Activated naive CD8-positive, alpha-beta T cell (primary cell): ENCODE data around the gene GNRHR.

Experiments
- H3K27ac Mint-ChIP-seq: one replicate; pipeline ENCODE4 v1.8.0; 2021; ENCODE audit warnings: mixed read lengths
- H3K27me3 Mint-ChIP-seq: one replicate; pipeline ENCODE4 v1.8.0; 2021; ENCODE audit warnings: mixed read lengths
- H3K36me3 Mint-ChIP-seq: one replicate; pipeline ENCODE4 v1.8.0; 2021; ENCODE audit warnings: mixed read lengths
- H3K4me1 Mint-ChIP-seq: one replicate; pipeline ENCODE4 v1.8.0; 2021; ENCODE audit warnings: low read depth, mixed read lengths
- H3K4me3 Mint-ChIP-seq: one replicate; pipeline ENCODE4 v1.8.0; 2021; ENCODE audit warnings: mild to moderate bottlenecking, mixed read lengths
- H3K9me3 Mint-ChIP-seq: one replicate; pipeline ENCODE4 v1.8.0; 2021; ENCODE audit warnings: low read depth, mixed read lengths

GNRHR gene

DNA sequence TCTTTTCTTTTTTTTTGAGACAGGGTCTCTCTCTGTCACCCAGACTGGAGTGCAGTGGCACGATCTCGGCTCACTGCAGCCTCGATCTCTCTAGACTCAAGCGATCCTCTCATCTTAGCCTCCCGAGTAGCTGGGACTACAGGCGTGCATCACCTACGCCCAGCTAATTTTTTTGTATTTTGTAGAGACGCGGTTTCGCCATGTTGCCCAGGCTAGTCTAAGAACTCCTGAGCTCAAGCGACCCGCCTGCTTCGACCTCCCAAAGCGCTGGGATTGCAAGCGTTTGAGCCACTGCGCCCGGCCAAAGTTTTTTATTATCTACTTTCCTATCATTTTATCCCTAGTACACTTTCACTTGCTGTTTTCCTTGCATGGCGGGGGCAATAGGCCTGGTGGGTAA, 54.6 kb downstream of the GNRHR start:
- H3K4me1 Mint-ChIP-seq, result peaks cover 61% of the 10 kb centered on the region
- H3K9me3 Mint-ChIP-seq, result no peaks in the 10 kb centered on the region
- H3K27ac Mint-ChIP-seq, result no peak overlapping the region
- no peaks in the 10 kb centered on the region for H3K27me3 Mint-ChIP-seq
- peaks cover 16% of the 10 kb centered on the region for H3K36me3 Mint-ChIP-seq
- H3K4me3 Mint-ChIP-seq, result peak overlapping the region; percentile 98

- Mint-ChIP-seq H3K4me1 (peaks cover 55% of the 10 kb centered on the region), H3K27ac (no peak overlapping the region)
These were observed 56.1 kb downstream of the GNRHR start for GRCh38 chr4:67697860-67698687.

GRCh38 chr4:67696061-67696460, 58.1 kb downstream of the GNRHR start:
- Mint-ChIP-seq H3K4me1 (peaks cover 50% of the 10 kb centered on the region), H3K36me3 (peaks cover 31% of the 10 kb centered on the region), H3K9me3 (peaks cover 12% of the 10 kb centered on the region), H3K4me3 (no peak overlapping the region), H3K27ac (no peak overlapping the region), H3K27me3 (no peaks in the 10 kb centered on the region)

More at GRCh38 chr4:67697860-67698687, 56.1 kb downstream of the GNRHR start:
- H3K9me3 Mint-ChIP-seq, result peaks cover 4% of the 10 kb centered on the region
- peak overlapping the region; percentile 36 for H3K4me3 Mint-ChIP-seq
- H3K36me3 Mint-ChIP-seq, result peaks cover 14% of the 10 kb centered on the region
- H3K27me3 Mint-ChIP-seq, result no peaks in the 10 kb centered on the region

DNA sequence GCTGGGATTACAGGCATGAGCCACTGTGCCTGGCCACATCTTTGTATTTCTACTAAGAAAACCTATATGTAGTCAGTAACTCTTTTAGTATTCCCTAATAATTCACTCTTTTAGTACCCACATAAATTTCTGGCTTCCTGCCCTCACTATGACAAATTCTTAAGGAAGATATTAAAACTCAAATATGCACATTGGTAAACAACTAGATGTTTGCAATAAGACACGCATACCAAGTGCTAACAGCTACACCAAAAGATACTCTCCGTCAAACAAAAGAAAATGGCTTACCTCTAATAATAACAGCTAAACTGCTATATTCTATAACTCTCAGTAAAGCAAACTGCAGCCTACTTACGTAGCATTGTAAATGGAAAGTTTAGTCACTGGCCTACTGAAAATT, 59.5 kb downstream of the GNRHR start:
- H3K9me3 Mint-ChIP-seq, result peaks cover 12% of the 10 kb centered on the region
- H3K27me3 Mint-ChIP-seq, result no peaks in the 10 kb centered on the region
- H3K4me1 Mint-ChIP-seq, result peaks cover 54% of the 10 kb centered on the region
- no peak overlapping the region for H3K27ac Mint-ChIP-seq
- H3K36me3 Mint-ChIP-seq, result peaks cover 37% of the 10 kb centered on the region
- no peak overlapping the region for H3K4me3 Mint-ChIP-seq

DNA sequence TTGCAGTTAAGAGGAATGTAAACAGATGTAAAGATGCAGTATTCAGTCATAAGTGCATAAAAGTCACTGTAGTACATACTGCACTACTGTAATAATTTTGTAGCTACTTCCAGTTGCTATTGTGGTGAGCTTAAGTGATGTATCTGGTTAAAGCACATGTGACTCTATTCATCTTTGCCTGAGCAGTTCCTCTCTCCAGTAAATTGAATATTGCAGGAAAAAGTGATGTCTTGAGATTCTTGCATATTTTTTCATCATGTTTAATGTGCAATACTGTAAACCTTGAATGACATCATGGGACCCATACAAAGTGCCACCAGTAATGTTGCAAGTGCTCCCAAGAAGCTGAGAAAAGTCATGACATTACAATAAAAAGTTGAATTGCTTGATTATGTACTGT, 62.9 kb downstream of the GNRHR start:
- peaks cover 41% of the 10 kb centered on the region for H3K36me3 Mint-ChIP-seq
- H3K27me3 Mint-ChIP-seq, result no peaks in the 10 kb centered on the region
- H3K27ac Mint-ChIP-seq, result no peak overlapping the region
- peaks cover 12% of the 10 kb centered on the region for H3K9me3 Mint-ChIP-seq
- peaks cover 43% of the 10 kb centered on the region for H3K4me1 Mint-ChIP-seq
- no peak overlapping the region for H3K4me3 Mint-ChIP-seq
